Amygdala (tissue), 56 donors: ENCODE results near the gene EIF2S3.
A peak's percentile ranks its signal among the peaks of the same experiment; 100 is the strongest.
"Not testable (repeated sequence)": the region's sequence is repeated elsewhere in the genome, so short reads cannot be mapped to it uniquely, and the experiment has no call there.

ENCODE experiments used
- DNase-seq, 56 donors: peaks; one replicate each; lab custom pipeline; 2025; lab: John Stamatoyannopoulos, UW

EIF2S3 gene

DNA sequence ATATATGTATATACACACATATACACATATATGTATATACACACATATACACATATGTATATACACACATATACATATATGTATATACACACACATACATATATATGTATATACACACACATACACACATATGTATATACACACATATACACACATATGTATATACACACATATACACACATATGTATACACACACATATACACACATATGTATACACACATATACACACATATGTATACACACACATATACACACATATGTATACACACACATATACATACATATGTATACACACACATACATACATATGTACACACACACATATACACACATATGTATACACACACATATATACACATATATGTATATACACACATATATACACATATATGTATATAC is 8.7 kb upstream of the EIF2S3 start:
- not testable (repeated sequence) for DNase-seq

DNA sequence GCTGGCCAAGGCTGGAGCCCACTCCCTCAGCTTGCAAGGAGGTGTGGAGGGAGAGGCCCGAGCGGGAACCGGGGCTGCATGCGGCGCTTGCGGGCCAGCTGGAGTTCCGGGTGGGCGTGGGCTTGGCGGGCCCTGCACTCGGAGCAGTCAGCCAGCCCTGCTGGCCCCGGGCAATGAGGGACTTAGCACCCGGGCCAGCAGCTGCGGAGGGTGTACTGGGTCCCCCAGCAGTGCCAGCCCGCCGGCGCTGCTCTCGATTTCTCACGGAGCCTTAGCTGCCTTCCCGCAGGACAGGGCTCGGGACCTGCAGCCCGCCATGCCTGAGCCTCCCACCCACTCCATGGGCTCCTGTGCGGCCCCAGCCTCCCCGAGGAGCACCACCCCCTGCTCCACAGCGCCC is 5.1 kb upstream of the EIF2S3 start:
- not testable (repeated sequence) for DNase-seq

DNA sequence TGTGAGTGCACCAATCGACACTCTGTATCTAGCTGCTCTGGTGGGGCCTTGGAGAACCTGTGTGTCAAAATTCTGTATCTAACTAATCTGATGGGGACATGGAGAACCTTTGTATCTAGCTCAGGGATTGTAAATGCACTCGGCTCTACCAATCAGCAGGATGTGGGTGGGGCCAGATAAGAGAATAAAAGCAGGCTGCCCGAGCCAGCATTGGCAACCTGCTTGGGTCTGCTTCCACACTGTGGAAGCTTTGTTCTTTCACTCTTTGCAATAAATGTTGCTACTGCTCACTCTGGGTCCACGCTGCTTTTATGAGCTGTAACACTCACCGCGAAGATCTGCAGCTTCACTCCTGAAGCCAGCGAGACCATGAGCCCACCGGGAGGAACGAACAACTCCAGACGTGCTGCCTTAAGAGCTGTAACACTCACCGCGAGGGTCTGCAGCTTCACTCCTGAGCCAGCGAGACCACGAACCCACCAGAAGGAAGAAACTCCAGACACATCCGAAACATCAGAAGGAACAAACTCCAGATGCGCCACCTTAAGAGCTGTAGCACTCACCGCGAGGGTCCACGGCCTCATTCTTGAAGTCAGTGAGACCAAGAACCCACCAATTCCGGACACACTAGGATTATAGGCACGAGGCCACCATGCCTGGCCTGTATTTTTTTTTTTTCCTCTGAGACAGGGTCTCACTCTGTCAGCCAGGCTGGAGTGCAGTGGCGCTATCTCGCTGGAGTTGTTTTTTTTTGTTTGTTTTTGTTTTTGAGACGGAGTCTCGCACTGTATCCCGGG is 4.0 kb upstream of the EIF2S3 start:
- peak in 1 of 56 donors; percentile 1 for DNase-seq

DNA sequence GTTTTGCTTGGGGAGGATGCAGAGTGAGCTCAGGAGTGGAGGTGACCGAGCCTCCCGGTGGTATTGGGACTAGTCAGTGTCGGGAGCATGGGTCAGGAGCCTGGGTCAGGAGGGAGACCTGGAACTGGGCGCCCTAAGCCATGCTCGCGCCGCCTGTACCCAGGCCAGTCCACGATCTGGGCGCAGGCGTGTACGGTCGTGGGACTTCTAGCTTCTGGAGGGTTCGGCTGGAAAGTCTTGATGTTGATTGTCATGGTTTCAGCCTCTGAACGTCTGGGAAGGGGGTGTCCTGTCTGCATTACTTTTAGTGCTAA is 244 bp downstream of the EIF2S3 start:
- DNase-seq = no peak

DNA sequence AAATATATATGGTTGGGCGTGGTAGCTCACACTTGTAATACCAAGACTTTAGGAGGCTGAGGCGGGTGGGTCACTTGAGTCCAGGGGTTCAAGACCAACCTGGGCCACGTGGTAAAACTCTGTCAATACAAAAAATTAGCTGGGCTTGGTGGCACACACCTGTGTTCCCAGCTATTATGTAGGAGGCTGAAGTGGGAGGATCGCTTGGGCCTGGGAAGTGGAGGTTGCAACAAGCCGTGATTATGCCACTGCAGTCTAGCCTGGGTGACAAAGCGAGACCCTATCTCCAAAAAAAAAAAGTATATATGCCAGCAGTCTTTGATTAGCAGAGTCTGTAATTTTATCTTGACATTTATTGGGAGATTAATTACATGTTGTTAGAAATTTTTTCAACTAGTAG is 8.7 kb downstream of the EIF2S3 start:
- DNase-seq = no peak

DNA sequence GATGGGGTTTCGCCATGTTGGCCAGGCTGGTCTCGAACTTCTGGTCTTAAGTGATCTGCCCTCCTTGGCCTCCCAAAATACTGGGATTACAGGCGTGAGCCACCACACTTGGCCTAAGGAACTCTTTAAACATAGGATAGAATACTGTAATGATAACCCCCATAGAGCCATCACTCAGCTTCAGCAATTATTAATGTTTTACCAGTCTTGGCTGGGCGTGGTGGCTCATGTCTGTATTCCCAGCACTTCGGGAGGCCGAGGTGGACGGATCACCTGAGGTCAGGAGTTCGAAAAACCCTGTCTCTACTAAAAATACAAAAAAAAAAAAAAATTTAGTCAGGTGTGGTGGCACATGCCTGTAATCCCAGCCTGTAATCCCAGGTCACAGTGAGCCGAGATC is 15.1 kb downstream of the EIF2S3 start:
- no peak for DNase-seq

DNA sequence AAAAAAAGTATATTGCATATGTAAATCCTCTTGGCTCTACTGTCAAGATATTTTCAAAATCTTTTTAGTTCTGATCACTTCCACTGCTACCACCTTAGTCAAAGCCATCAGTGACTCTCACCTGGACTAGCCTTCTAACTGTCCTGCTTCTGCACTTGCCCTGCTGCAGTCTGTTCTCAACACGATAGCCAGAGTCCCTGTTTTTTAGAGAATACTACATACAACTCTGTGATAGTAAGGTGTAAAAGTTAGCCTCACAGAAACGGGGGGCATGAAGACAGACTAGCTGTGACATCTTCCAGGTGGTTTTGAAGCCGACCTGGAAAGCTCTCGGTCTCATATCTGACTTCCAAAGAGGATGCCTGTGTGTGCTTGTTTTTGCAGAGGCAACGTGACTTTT is 24.7 kb downstream of the EIF2S3 start:
- no peak for DNase-seq

DNA sequence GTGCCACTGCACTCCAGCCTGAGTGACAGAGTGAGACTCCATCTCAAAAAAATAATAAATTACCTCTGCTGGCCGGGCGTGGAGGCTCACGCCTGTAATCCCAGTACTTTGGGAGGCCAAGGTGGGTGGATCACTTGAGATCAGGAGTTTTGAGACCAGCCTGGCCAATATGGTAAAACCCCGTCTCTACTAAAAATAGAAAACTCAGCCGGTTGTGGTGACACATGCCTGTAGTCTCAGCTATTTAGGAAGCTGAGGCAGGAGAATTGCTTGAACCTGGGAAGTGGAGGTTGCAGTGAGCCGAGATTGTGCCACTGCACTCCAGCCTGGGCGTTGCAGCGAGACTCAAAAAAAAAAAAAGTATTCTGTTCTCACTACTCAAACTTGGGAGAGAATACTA is 25.5 kb downstream of the EIF2S3 start:
- not testable (repeated sequence) for DNase-seq

DNA sequence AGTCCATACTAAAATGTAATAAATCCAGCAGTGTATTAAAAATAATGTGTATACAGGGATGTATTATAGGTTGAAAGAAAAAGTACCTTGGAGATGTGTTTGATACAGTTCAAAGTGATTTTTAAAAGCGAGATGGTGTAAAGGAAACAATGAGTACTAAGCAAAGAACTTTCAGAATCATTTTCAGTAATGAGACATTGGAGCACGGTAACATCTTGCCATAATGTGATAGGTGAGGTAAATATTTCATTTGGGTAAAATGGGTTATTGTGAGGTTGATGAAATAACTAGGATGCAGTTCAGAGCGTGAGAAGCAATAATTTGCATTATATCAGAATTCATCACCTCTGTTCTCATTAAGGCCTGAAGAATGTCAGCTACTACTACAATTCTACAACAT is 25.9 kb downstream of the EIF2S3 start:
- DNase-seq = no peak

DNA sequence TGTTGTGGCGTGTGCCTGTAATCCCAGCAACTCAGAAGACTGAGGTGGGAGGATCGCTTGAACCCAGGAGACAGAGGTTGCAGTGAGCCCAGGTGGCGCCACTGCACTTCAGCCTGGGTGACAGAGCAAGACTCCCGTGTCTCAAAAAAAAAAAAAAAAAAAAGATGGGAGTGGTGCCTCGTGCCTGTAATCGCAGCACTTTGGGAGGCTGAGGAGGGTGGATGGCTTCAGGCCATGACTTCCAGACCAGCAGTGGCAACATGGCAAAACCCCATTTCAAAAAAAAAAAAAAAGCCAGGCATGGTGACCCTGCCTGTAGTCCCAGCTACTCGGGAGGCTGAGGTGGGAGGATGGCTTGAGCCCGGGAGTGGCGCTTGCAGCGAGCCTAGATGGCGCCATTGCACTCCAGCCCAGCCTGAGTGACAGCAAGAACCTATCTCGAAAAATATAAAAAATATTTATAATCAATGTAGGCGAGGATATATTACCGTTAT is 27.0 kb downstream of the EIF2S3 start:
- peak in 21 of 56 donors; percentile 0 to 43 (median 2) for DNase-seq

DNA sequence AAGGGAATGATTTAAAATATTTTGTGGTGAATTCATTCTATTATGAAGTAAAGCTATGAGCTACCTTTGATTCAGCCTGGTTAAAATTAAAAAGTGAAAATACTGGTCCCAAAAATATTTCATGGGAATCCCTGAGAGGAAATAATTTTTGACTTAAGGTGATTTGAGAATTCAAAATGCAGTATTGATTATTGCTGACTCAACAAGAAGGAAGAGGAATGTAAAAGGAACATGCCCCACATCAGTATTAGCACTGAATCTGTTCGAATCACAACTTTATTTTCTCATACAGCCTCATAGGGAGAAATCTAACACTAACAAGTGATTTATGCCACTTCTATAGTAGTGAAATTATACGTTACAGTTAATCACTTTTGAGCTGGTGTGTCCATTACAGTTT is 27.7 kb downstream of the EIF2S3 start:
- DNase-seq = no peak

DNA sequence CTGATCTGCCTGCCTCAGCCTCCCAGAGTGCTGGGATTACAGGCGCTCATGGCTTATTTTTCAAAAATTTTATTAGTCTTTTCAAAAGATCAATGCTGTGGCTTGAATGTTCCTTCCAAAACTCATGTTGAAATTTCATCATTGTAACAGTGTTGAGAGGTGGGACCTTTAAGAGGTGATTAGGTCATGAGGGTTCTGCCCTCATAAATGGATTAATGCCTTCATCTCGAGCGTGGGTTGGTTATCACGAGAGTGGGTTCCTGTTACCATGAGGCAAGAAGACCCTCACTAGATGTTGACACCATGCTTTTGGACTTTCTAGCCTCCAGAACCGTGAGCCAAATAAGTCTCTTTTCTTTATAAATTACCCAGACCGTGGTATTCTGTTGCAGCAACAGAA is 30.3 kb downstream of the EIF2S3 start:
- DNase-seq = no peak

DNA sequence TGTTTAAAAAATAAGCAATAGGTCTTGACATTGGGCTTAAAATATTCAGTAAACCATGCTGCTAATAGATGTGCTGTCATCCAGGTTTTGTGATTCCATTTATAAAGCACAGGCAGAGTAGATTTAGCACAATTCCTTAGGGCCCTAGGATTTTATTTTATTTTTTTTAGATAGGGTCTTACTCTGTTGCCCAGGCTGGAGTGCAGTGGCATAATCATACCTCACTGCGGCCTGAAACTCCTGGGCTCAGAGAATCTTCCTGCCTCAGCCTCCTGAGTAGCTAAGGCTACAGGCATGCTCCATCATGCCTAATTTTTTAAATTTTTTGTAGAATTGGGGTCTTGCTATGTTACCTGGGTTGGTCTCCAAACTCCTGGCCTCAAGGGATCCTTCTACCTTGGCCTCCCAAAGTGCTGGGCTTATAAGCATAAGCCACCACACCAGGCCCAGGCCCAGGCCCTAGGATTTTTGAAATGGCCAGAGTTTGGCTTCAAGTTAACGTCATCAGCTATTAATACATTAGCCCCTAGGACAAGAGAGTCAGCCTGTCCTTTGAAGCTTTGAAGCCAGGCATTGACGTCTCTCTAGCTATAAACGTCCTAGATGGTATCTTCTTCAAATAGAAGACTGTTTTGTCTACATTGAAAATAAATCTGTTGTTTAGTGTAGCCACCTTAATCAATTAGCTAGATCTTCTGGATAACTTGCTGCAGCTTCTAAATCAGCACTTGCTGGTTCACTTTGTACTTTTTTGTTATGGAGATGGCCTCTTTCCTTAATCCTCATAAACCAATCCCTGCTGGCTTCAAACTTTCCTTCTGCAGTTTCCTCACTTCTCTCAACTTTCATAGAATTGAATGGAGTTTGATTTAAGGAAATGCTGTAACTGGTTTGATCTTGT is 35.8 kb downstream of the EIF2S3 start:
- no peak for DNase-seq

DNA sequence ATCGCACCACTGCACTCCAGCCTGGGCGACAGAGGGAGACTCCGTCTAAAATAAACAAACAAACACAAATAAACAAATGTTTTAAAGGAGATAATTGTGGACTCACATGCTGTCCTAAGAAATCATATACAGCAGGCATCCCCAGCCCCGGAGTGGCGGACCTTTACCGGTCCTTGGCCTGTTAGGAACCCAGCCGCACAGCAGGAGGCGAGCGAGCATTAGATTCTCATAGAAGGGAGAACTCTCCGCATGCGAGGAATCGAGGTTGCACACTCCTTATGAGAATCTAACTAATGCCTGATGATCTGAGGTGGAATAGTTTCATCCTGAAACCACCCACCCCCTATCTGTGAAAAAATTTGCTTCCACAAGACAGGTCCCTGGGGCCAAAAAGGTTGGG is 39.0 kb downstream of the EIF2S3 start:
- DNase-seq = no peak

DNA sequence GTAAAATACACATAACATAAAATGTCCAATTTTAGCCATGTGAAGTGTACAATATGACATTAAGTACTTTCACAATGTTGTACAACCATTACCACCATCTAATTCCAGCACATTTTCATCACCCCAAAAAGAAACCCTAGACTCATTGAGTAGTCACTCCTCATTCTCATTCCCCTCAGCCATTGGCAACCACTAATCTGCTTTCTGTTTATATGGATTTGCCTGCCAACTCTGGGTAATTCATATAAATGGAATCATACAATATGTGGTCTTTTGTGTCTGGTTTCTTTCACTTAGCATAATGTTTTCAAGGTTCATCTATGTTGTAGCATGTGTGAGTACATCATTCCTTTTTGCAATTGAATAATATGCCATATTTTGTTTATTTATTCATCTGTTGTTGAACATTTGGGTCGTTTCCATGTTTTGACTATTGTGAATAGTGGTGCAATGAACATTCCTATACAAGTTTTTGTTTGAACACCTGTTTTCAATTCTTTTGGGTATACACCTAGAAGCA is 43.0 kb downstream of the EIF2S3 start:
- no peak for DNase-seq

DNA sequence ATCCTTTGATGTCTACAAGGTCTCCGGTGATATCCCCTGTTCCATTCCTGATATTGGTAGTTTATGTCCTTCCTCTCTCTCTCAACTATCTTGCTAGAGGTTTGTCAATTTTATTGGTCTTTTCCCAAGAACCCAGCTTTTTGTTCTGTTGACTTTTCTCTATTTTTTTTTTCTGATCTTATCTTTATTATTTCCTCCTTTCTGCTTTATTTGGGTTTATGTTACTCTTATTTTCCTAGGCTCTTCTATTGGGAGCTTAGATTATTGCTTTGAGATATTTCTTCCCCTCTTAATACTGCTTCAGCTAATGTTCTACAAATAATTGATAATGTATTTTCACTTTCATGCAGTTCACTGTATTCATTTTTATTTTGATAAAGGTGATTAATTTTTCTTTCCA is 44.2 kb downstream of the EIF2S3 start:
- no peak for DNase-seq

DNA sequence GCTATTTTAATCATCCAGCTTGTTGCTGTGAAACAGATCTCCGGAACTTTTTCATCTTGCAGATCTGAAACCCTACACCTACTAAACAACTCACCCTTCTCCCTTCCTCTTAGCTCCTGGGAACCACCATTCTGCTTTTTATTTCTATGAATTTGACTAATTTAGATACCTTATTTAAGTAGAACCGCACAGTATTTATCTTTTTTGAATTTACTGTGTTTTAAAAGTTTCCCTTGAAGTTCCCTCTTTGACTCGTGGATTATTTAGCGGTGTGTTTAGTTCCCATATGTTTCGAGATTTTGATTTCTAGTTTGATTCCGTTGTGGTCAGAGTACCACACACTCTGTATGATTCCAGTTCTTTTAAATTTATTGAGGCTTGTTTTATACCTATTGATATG is 44.6 kb downstream of the EIF2S3 start:
- DNase-seq = no peak

DNA sequence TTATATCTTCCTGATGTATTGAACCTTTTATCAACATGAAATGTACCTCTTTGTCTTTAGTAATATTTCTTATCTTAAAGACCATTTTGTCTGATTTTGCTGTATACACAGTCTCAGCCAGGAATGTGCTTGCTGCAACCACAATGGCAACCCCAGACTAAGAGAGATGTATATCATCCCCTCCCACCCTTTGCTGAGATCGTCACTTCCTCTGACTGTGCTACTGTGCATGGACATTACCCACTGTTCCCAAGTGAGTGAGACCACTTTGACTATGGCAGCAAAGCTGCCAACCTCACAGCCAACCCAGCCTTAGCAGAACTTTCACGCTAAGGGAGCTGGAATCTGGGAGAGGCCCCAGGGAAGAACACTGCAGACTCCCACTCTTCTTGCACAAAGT is 46.0 kb downstream of the EIF2S3 start:
- no peak for DNase-seq

DNA sequence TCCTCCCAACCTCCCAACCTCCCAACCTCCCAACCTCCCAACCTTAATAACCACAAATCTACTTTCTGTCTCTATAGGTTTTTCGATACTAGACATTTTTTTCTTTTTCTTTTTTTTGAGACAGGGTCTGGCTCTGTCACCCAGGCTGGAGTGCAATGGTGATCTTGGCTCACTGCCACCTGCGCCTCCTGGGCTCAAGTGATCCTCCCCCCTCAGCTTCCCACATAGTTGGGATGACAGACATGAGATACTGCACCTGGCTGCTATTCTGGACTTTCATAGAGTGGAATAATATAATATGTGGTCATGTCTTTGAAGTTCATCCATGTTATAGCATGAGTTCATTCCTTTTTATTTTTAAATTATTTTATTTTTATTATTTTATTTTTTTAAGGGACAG is 55.3 kb downstream of the EIF2S3 start:
- no peak for DNase-seq

DNA sequence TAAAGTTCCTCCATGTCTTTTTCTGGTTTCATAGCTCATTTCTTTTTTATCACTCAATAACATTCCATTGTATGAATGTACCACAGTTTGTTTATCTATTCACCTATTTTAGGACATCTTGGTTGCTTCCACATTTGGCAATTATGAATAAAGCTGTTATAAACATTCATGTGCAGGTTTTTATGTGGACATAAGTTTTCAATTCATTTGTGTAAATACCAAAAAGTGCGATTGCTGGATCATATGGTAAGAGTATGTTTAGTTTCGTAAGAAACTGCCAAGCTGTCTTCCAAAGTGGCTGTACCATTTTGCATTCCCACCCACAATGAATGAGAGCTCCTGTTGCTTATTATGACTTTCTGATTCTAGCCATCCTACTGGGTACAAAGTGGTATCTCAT is 58.4 kb downstream of the EIF2S3 start:
- DNase-seq = no peak

DNA sequence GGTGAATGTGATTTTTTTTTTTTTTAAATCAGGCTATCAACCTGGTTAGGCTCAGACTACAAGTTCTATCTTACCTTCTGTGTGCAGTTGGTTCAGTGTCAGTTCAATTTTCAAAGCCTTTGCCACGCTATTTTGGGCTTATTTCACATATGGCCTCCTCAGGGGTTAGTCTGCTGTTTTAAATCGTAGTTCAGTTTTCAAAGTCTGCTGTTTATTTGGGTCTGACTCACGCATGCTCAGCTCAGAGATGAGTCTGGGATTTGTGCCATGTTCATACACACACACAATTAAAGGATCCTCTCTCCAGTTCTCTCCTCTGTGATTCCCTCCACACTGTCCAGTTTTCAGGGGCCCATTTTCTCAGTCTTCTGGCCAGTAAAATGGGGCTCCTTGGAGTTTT is 62.5 kb downstream of the EIF2S3 start:
- DNase-seq = peak in 31 of 56 donors; percentile 0 to 70 (median 7)
